Panc1 (cell line): ENCODE data around the gene IDUA.

Experiments
- POLR2AphosphoS5 ChIP-seq: IDR thresholded peaks from 2 replicates; pipeline ENCODE4 v1.6.1; 2012; ENCODE audit warnings: mild to moderate bottlenecking, low read depth, low read length, moderate library complexity
- SIN3A ChIP-seq: IDR thresholded peaks from 2 replicates; pipeline ENCODE4 v1.6.1; 2012; ENCODE audit warnings: low read depth, mild to moderate bottlenecking, low read length, moderate library complexity, borderline replicate concordance; ENCODE audit not compliant: insufficient read depth
- TCF7L2 ChIP-seq: IDR thresholded peaks from 2 replicates; pipeline ENCODE4 v1.6.1; 2011; ENCODE audit warnings: mild to moderate bottlenecking, low read depth, low read length, inconsistent platforms
- TF ChIP-seq, protein P1 (sequence below), 2 experiments: IDR thresholded peaks; 2 replicates each; pipeline ENCODE4 v1.6.1; 2011 to 2012; ENCODE audit warnings: low read depth in 2 of 2, control low read depth in 1 of 2, low read length in 1 of 2, mild to moderate bottlenecking in 1 of 2, moderate library complexity in 1 of 2; ENCODE audit not compliant: insufficient read depth in 1 of 2
- TF ChIP-seq, protein P2 (sequence below): fragments of 450-650 bp; IDR thresholded peaks from 2 replicates; pipeline ENCODE4 v1.5.1; 2017; ENCODE audit warnings: mild to moderate bottlenecking

DNA sequence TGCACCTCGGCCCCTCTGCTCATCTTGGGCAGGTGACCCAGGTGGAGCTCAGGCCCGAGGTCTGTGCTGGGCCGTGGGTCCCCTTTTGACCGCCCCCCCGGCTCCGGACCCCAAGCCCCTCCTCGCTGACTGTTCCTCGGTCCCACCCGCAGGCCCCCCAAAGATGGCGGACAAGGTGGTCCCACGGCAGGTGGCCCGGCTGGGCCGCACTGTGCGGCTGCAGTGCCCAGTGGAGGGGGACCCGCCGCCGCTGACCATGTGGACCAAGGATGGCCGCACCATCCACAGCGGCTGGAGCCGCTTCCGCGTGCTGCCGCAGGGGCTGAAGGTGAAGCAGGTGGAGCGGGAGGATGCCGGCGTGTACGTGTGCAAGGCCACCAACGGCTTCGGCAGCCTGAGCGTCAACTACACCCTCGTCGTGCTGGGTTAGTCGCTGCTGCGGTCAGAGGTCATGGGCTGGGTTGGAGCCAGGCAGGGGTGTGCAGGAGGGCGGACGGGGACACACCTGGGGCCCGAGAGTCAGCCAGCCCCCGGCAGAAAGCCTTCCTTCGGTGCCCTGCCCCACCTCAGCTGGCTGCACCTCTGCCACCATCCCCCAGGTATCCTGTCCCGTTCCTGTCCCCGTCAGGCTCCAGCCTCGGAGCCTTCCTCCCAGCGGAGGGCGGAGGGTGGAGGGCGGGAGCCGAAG lies 35.4 kb downstream of the IDUA start:
- TF ChIP-seq, protein P1, sequence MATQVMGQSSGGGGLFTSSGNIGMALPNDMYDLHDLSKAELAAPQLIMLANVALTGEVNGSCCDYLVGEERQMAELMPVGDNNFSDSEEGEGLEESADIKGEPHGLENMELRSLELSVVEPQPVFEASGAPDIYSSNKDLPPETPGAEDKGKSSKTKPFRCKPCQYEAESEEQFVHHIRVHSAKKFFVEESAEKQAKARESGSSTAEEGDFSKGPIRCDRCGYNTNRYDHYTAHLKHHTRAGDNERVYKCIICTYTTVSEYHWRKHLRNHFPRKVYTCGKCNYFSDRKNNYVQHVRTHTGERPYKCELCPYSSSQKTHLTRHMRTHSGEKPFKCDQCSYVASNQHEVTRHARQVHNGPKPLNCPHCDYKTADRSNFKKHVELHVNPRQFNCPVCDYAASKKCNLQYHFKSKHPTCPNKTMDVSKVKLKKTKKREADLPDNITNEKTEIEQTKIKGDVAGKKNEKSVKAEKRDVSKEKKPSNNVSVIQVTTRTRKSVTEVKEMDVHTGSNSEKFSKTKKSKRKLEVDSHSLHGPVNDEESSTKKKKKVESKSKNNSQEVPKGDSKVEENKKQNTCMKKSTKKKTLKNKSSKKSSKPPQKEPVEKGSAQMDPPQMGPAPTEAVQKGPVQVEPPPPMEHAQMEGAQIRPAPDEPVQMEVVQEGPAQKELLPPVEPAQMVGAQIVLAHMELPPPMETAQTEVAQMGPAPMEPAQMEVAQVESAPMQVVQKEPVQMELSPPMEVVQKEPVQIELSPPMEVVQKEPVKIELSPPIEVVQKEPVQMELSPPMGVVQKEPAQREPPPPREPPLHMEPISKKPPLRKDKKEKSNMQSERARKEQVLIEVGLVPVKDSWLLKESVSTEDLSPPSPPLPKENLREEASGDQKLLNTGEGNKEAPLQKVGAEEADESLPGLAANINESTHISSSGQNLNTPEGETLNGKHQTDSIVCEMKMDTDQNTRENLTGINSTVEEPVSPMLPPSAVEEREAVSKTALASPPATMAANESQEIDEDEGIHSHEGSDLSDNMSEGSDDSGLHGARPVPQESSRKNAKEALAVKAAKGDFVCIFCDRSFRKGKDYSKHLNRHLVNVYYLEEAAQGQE (IDR thresholded peaks at IDR 0.05; ENCODE audit: insufficient read depth in 1 of 2, low read depth in 2 of 2, low read length in 1 of 2), result no peak
- no peak for TF ChIP-seq TCF7L2
- TF ChIP-seq, protein P2, sequence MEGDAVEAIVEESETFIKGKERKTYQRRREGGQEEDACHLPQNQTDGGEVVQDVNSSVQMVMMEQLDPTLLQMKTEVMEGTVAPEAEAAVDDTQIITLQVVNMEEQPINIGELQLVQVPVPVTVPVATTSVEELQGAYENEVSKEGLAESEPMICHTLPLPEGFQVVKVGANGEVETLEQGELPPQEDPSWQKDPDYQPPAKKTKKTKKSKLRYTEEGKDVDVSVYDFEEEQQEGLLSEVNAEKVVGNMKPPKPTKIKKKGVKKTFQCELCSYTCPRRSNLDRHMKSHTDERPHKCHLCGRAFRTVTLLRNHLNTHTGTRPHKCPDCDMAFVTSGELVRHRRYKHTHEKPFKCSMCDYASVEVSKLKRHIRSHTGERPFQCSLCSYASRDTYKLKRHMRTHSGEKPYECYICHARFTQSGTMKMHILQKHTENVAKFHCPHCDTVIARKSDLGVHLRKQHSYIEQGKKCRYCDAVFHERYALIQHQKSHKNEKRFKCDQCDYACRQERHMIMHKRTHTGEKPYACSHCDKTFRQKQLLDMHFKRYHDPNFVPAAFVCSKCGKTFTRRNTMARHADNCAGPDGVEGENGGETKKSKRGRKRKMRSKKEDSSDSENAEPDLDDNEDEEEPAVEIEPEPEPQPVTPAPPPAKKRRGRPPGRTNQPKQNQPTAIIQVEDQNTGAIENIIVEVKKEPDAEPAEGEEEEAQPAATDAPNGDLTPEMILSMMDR, result no peak
- no peak for TF ChIP-seq SIN3A
- no peak for TF ChIP-seq POLR2AphosphoS5
